Activated CD8-positive, alpha-beta memory T cell treated with anti-CD3 and anti-CD28 coated beads, Interleukin-2, amount 50 U/mL, for 1 hour (primary cell): ENCODE results near the gene ICA1L.

Experiments used
- DNase-seq: peaks from one replicate; pipeline ENCODE4 v3.0.0-alpha.2; 2020; ENCODE audit errors: extremely low read depth

Gene ICA1L

GRCh38 chr2:202782940-202783558 lies 88.5 kb downstream of the ICA1L start:
- no peak for DNase-seq

- DNase-seq: no peak
Observed at GRCh38 chr2:202780514-202781021, 91.0 kb downstream of the ICA1L start.

GRCh38 chr2:202778217-202778616 lies 93.3 kb downstream of the ICA1L start:
- no peak for DNase-seq

GRCh38 chr2:202774104-202774503 lies 97.5 kb downstream of the ICA1L start:
- DNase-seq: no peak

GRCh38 chr2:202773301-202773973 lies 98.1 kb downstream of the ICA1L start:
- no peak for DNase-seq

- no peak for DNase-seq
Observed at GRCh38 chr2:202771741-202772460, 99.7 kb downstream of the ICA1L start.

GRCh38 chr2:202771336-202771735 lies 100.2 kb downstream of the ICA1L start:
- DNase-seq: no peak

GRCh38 chr2:202769201-202769600 lies 102.4 kb downstream of the ICA1L start:
- no peak for DNase-seq

GRCh38 chr2:202768273-202768672 lies 103.3 kb downstream of the ICA1L start:
- no peak for DNase-seq

- no peak for DNase-seq
Observed at GRCh38 chr2:202765436-202765835, 106.1 kb downstream of the ICA1L start.

- no peak for DNase-seq
Observed at GRCh38 chr2:202764991-202765390, 106.6 kb downstream of the ICA1L start.

- DNase-seq: no peak
Observed at GRCh38 chr2:202763916-202764315, 107.7 kb downstream of the ICA1L start.

GRCh38 chr2:202762556-202762955 lies 109.0 kb downstream of the ICA1L start:
- DNase-seq: no peak

- DNase-seq: no peak
Observed at GRCh38 chr2:202760848-202761247, 110.7 kb downstream of the ICA1L start.

- no peak for DNase-seq
Observed at GRCh38 chr2:202758604-202759003, 113.0 kb downstream of the ICA1L start.

GRCh38 chr2:202758128-202758527 lies 113.4 kb downstream of the ICA1L start:
- DNase-seq: no peak

GRCh38 chr2:202757339-202757738 lies 114.2 kb downstream of the ICA1L start:
- no peak for DNase-seq

- no peak for DNase-seq
Observed at GRCh38 chr2:202756598-202756997, 115.0 kb downstream of the ICA1L start.

- DNase-seq: no peak
Observed at GRCh38 chr2:202754936-202755335, 116.6 kb downstream of the ICA1L start.

- no peak for DNase-seq
Observed at GRCh38 chr2:202752071-202752470, 119.5 kb downstream of the ICA1L start.

- no peak for DNase-seq
Observed at GRCh38 chr2:202750763-202751427, 120.7 kb downstream of the ICA1L start.

GRCh38 chr2:202749477-202749876 lies 122.1 kb downstream of the ICA1L start:
- DNase-seq: no peak
